Neural cell (in vitro differentiated cells): ENCODE data around the gene ABHD17A. TPM values are rescaled to one million over a fixed set of nuclear protein-coding genes. Genes with fewer than 3 reads are reported as not detected.

Source experiments
- H2AFZ ChIP-seq: fragments of 200-600, 300-800 bp; sonication (generic), shearing (Covaris generic); 2 replicates; pipeline ENCODE4 v1.6.0; 2014; ENCODE audit warnings: low read depth, mild to moderate bottlenecking, antibody characterized with exemption, low read length, moderate library complexity
- H3F3A ChIP-seq: fragments of 200-600 bp; shearing (Covaris generic); 2 replicates; pipeline ENCODE4 v1.6.1; 2016; ENCODE audit warnings: mild to moderate bottlenecking, moderate library complexity, mixed read lengths, antibody characterized with exemption, low read length; ENCODE audit not compliant: insufficient read depth, poor library complexity, severe bottlenecking
- H3K27ac ChIP-seq: fragments of 200-600, 300-800 bp; sonication (generic), shearing (Covaris generic); 2 replicates; pipeline ENCODE4 v1.5.1; 2014; ENCODE audit warnings: mild to moderate bottlenecking, low read length, moderate library complexity
- H3K27me3 ChIP-seq: fragments of 300-800, 200-600 bp; sonication (generic), shearing (Covaris generic); 2 replicates; pipeline ENCODE4 v1.6.0; 2014; ENCODE audit warnings: mild to moderate bottlenecking, low read depth, low read length, moderate library complexity; ENCODE audit not compliant: insufficient read depth
- H3K36me3 ChIP-seq: fragments of 300-800, 200-600 bp; sonication (generic), shearing (Covaris generic); 2 replicates; pipeline ENCODE4 v1.5.1; 2014; ENCODE audit warnings: mild to moderate bottlenecking, antibody characterized with exemption, low read length, moderate library complexity; ENCODE audit not compliant: insufficient read depth
- H3K4me2 ChIP-seq: fragments of 300-800, 200-600 bp; sonication (generic), shearing (Covaris generic); 2 replicates; pipeline ENCODE4 v1.6.0; 2014; ENCODE audit warnings: mild to moderate bottlenecking, low read length
- H3K4me3 ChIP-seq: fragments of 300-800, 200-600 bp; sonication (generic), shearing (Covaris generic); 2 replicates; pipeline ENCODE4 v1.5.1; 2014; ENCODE audit warnings: mild to moderate bottlenecking, low read length, moderate library complexity
- H3K79me2 ChIP-seq: fragments of 200-600 bp; shearing (Covaris generic); replicated peaks from 2 replicates; pipeline ENCODE4 v1.6.0; 2014; ENCODE audit warnings: mild to moderate bottlenecking, low read length, moderate library complexity; ENCODE audit not compliant: insufficient read depth
- H3K9ac ChIP-seq: fragments of 300-800, 200-600 bp; sonication (generic), shearing (Covaris generic); 2 replicates; pipeline ENCODE4 v1.6.1; 2016; ENCODE audit warnings: mild to moderate bottlenecking, low read length, mixed read lengths
- H3K9me2 ChIP-seq: fragments of 200-600 bp; shearing (Covaris generic); 2 replicates; pipeline ENCODE4 v1.6.1; 2016; ENCODE audit warnings: mild to moderate bottlenecking, low read length, mixed read lengths; ENCODE audit not compliant: insufficient read depth
- H3K9me3 ChIP-seq: fragments of 200-600, 300-800 bp; sonication (generic), shearing (Covaris generic); 2 replicates; pipeline ENCODE4 v1.6.1; 2016; ENCODE audit warnings: mild to moderate bottlenecking, mixed run types, low read length, moderate library complexity, mixed read lengths
- H4K20me1 ChIP-seq: fragments of 200-600 bp; shearing (Covaris generic); 2 replicates; pipeline ENCODE4 v1.6.1; 2016; ENCODE audit warnings: mild to moderate bottlenecking, mixed run types; ENCODE audit not compliant: insufficient read depth
- EP300 ChIP-seq: fragments of 450-650 bp; conservative IDR thresholded peaks from 2 replicates; pipeline ENCODE4 v1.6.1; 2014; ENCODE audit warnings: antibody characterized with exemption, mild to moderate bottlenecking, moderate library complexity; ENCODE audit not compliant: poor library complexity, severe bottlenecking
- EZH2 ChIP-seq: fragments of 200-600, 300-800 bp; shearing (Covaris generic), sonication (generic); IDR thresholded peaks from 2 replicates; pipeline ENCODE4 v1.6.1; 2014; ENCODE audit warnings: antibody characterized with exemption, low read length, borderline replicate concordance, mild to moderate bottlenecking; ENCODE audit not compliant: insufficient read depth, poor library complexity, severe bottlenecking
- MXI1 ChIP-seq: fragments of 450-650 bp; conservative IDR thresholded peaks from 2 replicates; pipeline ENCODE4 v1.6.1; 2014; ENCODE audit warnings: antibody characterized with exemption, mild to moderate bottlenecking; ENCODE audit not compliant: poor library complexity, severe bottlenecking
- POLR2AphosphoS5 ChIP-seq: IDR thresholded peaks from 2 replicates; pipeline ENCODE4 v1.6.1; 2012
- RAD21 ChIP-seq: fragments of 450-650 bp; conservative IDR thresholded peaks from 2 replicates; pipeline ENCODE4 v1.6.1; 2014; ENCODE audit warnings: antibody characterized with exemption, mild to moderate bottlenecking, moderate library complexity
- SMC3 ChIP-seq: fragments of 450-650 bp; conservative IDR thresholded peaks from 2 replicates; pipeline ENCODE4 v1.6.1; 2014; ENCODE audit warnings: antibody characterized with exemption, mild to moderate bottlenecking, moderate library complexity; ENCODE audit not compliant: poor library complexity
- TAF1 ChIP-seq: IDR thresholded peaks from 2 replicates; pipeline ENCODE4 v1.6.1; 2012; ENCODE audit warnings: low read depth
- polyA plus RNA-seq: library from polyadenylated mRNA; depleted of rRNA; stranded (reverse); fragments of >200 nt; gene quantifications from 2 replicates; pipeline ENCODE4 v1.2.3, GENCODE V29; 2014
- TF ChIP-seq, protein P1 (sequence below): fragments of 450-650 bp; IDR thresholded peaks from 2 replicates; pipeline ENCODE4 v1.5.1; 2014; ENCODE audit warnings: antibody characterized with exemption, mild to moderate bottlenecking, moderate library complexity; ENCODE audit not compliant: poor library complexity, severe bottlenecking
- TF ChIP-seq, protein P2 (sequence below): IDR thresholded peaks from 2 replicates; pipeline ENCODE4 v1.6.1; 2012; ENCODE audit warnings: borderline replicate concordance

ABHD17A gene
- polyA plus RNA-seq, 1 donor from 2014 or later: 116 TPM

DNA sequence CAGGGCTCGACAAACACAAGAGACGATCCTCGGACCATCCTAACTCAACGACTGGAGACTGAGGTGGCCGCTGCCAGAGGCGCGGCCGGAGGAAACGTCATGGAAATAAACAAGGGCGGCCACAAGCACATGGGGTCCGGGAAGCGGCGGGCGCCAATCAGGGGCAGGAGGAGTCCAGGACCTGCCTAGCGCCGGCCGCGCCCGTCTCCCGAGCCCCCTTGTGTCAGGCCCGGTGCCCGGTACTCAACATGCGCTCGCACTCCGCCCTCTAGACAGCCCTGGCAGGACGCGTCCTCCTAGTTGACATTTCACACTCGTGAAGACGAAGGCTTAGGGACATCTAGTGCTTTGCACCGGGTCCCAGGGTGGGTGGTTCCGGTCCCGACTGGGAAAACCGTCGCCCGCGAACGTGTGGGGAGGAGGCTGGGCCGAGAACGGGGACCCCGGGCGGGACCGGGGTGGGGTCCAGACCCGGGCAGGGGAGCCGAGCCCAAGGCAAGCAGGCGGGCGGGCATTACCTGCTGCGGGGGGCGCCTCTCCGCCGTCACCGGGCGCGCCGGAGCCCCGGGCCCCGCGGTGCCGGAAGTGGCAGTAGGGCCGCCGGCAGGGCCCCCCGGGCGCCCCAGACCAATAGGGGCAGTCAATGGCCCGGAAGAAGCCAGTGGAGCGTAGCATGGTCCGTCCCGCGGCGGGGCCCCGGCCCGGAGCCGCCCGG, 37.5 kb downstream of the ABHD17A start:
- no peak overlapping the region for H2AFZ ChIP-seq
- H3K36me3 ChIP-seq: no peaks in the 10 kb centered on the region
- no peaks in the 10 kb centered on the region for H3F3A ChIP-seq
- peak overlapping the region; percentile 93 for H3K9ac ChIP-seq
- H4K20me1 ChIP-seq: no peaks in the 10 kb centered on the region
- H3K9me3 ChIP-seq: no peaks in the 10 kb centered on the region
- H3K79me2 ChIP-seq: peaks cover 32% of the 10 kb centered on the region
- H3K4me3 ChIP-seq: peak overlapping the region; percentile 96
- H3K27me3 ChIP-seq: no peaks in the 10 kb centered on the region
- no peaks in the 10 kb centered on the region for H3K9me2 ChIP-seq
- TF ChIP-seq EZH2: no peak
- no peak for TF ChIP-seq RAD21
- no peak for TF ChIP-seq SMC3
- TF ChIP-seq, protein P1, sequence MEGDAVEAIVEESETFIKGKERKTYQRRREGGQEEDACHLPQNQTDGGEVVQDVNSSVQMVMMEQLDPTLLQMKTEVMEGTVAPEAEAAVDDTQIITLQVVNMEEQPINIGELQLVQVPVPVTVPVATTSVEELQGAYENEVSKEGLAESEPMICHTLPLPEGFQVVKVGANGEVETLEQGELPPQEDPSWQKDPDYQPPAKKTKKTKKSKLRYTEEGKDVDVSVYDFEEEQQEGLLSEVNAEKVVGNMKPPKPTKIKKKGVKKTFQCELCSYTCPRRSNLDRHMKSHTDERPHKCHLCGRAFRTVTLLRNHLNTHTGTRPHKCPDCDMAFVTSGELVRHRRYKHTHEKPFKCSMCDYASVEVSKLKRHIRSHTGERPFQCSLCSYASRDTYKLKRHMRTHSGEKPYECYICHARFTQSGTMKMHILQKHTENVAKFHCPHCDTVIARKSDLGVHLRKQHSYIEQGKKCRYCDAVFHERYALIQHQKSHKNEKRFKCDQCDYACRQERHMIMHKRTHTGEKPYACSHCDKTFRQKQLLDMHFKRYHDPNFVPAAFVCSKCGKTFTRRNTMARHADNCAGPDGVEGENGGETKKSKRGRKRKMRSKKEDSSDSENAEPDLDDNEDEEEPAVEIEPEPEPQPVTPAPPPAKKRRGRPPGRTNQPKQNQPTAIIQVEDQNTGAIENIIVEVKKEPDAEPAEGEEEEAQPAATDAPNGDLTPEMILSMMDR: no peak
- TF ChIP-seq EP300: no peak
- no peak for TF ChIP-seq POLR2AphosphoS5
- TF ChIP-seq TAF1: no peak
- peak; percentile 36 for TF ChIP-seq MXI1
- TF ChIP-seq, protein P2, sequence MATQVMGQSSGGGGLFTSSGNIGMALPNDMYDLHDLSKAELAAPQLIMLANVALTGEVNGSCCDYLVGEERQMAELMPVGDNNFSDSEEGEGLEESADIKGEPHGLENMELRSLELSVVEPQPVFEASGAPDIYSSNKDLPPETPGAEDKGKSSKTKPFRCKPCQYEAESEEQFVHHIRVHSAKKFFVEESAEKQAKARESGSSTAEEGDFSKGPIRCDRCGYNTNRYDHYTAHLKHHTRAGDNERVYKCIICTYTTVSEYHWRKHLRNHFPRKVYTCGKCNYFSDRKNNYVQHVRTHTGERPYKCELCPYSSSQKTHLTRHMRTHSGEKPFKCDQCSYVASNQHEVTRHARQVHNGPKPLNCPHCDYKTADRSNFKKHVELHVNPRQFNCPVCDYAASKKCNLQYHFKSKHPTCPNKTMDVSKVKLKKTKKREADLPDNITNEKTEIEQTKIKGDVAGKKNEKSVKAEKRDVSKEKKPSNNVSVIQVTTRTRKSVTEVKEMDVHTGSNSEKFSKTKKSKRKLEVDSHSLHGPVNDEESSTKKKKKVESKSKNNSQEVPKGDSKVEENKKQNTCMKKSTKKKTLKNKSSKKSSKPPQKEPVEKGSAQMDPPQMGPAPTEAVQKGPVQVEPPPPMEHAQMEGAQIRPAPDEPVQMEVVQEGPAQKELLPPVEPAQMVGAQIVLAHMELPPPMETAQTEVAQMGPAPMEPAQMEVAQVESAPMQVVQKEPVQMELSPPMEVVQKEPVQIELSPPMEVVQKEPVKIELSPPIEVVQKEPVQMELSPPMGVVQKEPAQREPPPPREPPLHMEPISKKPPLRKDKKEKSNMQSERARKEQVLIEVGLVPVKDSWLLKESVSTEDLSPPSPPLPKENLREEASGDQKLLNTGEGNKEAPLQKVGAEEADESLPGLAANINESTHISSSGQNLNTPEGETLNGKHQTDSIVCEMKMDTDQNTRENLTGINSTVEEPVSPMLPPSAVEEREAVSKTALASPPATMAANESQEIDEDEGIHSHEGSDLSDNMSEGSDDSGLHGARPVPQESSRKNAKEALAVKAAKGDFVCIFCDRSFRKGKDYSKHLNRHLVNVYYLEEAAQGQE: no peak
- peak overlapping the region; percentile 91 for H3K27ac ChIP-seq
- H3K4me2 ChIP-seq: peak overlapping the region; percentile 94

DNA sequence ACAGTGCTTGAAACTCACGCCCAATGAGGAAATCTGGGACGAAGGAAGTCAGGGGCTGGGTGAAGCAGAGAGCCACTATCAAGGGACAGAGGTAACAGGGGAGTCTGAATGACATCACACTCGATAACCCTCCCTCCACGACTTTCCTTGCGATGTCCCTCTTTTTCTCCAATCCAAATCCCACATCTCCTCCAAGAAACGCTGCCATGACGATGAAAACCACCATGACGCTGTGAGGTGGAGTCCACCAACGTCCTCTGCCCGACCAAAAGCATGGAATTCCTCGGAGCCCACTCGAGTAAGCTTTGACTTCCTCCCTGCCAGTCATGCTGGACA, 38.0 kb downstream of the ABHD17A start:
- Histone ChIP-seq H3K36me3 (no peaks in the 10 kb centered on the region), H3K4me2 (peak overlapping the region; percentile 94), H2AFZ (no peak overlapping the region), H3K9me3 (no peaks in the 10 kb centered on the region), H4K20me1 (no peaks in the 10 kb centered on the region), H3K4me3 (peak overlapping the region; percentile 96), H3K9ac (peak overlapping the region; percentile 93), H3K79me2 (peaks cover 32% of the 10 kb centered on the region), H3F3A (no peaks in the 10 kb centered on the region), H3K27me3 (no peaks in the 10 kb centered on the region), H3K27ac (peak overlapping the region; percentile 91), H3K9me2 (no peaks in the 10 kb centered on the region)
- TF ChIP-seq POLR2AphosphoS5 (no peak), SMC3 (no peak), MXI1 (no peak), EP300 (no peak), RAD21 (no peak), EZH2 (no peak), TAF1 (no peak)
- TF ChIP-seq, protein P1: no peak
- TF ChIP-seq, protein P2: no peak
